ENCODE data around the gene NTRK3.

DNA sequence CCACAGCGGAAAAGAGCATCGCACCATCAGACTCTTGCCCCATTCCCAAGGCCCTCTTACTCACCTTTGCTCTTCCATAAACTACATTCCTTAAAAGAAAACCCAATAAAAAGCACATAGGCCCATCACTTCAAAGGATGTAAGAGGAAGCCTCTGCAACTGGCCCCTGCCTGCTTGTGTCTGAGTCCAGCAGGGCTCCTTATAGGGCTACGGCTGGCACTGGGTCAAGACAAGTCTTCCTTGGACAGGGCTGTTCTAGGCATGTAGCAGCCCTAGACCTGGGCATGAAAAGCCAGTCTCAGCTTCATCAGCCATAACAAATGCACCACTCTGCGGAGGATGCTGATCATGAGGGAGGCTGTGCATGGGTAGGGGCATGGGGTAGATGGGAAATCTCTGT is 218.3 kb downstream of the NTRK3 start:
- TF ChIP-seq, protein P1, sequence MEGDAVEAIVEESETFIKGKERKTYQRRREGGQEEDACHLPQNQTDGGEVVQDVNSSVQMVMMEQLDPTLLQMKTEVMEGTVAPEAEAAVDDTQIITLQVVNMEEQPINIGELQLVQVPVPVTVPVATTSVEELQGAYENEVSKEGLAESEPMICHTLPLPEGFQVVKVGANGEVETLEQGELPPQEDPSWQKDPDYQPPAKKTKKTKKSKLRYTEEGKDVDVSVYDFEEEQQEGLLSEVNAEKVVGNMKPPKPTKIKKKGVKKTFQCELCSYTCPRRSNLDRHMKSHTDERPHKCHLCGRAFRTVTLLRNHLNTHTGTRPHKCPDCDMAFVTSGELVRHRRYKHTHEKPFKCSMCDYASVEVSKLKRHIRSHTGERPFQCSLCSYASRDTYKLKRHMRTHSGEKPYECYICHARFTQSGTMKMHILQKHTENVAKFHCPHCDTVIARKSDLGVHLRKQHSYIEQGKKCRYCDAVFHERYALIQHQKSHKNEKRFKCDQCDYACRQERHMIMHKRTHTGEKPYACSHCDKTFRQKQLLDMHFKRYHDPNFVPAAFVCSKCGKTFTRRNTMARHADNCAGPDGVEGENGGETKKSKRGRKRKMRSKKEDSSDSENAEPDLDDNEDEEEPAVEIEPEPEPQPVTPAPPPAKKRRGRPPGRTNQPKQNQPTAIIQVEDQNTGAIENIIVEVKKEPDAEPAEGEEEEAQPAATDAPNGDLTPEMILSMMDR (IDR thresholded peaks at IDR 0.05): no peak
- no peak for TF ChIP-seq POLR2A (IDR thresholded peaks at IDR 0.05)

Measured in thyroid gland (tissue), 4 donors.